ENCODE results near the gene LRP1B.

Gene LRP1B

GRCh38 chr2:140355511-140356090, 1775.2 kb downstream of the LRP1B start:
- Histone ChIP-seq H3K27me3 (ENCODE audit: control insufficient read depth, low read length) (no peaks in the 10 kb centered on the region), H3K4me1 (ENCODE audit: control insufficient read depth, low read length) (no peaks in the 10 kb centered on the region), H3K4me3 (ENCODE audit: low read length) (no peak overlapping the region), H3K9me3 (ENCODE audit: control insufficient read depth, insufficient read depth, low read length) (no peaks in the 10 kb centered on the region), H3K4me2 (ENCODE audit: low read length) (no peak overlapping the region), H3K36me3 (ENCODE audit: control insufficient read depth, low read length) (no peaks in the 10 kb centered on the region), H4K20me1 (ENCODE audit: control insufficient read depth, insufficient read depth, low read depth, low read length) (no peaks in the 10 kb centered on the region), H3K79me2 (ENCODE audit: control insufficient read depth, low read length) (no peaks in the 10 kb centered on the region), H3K9me2 (replicated peaks; ENCODE audit: control insufficient read depth, low read length) (no peaks in the 10 kb centered on the region), H3F3A (ENCODE audit: control insufficient read depth, insufficient read depth) (no peaks in the 10 kb centered on the region), H3K27ac (ENCODE audit: low read depth, low read length) (no peak overlapping the region)
- TF ChIP-seq EZH2phosphoT487 (IDR thresholded peaks at IDR 0.05; ENCODE audit: borderline replicate concordance, low read length) (no peak), CTCF (IDR thresholded peaks at IDR 0.05; ENCODE audit: low read depth, low read length, poor library complexity, severe bottlenecking) (no peak)

- Histone ChIP-seq H3K9me3 (ENCODE audit: control insufficient read depth, insufficient read depth, low read length) (no peaks in the 10 kb centered on the region), H3K9me2 (replicated peaks; ENCODE audit: control insufficient read depth, low read length) (no peaks in the 10 kb centered on the region), H3K36me3 (ENCODE audit: control insufficient read depth, low read length) (no peaks in the 10 kb centered on the region), H3K4me2 (ENCODE audit: low read length) (no peak overlapping the region), H3K4me3 (ENCODE audit: low read length) (no peak overlapping the region), H3K27ac (ENCODE audit: low read depth, low read length) (no peak overlapping the region), H4K20me1 (ENCODE audit: control insufficient read depth, insufficient read depth, low read depth, low read length) (no peaks in the 10 kb centered on the region), H3F3A (ENCODE audit: control insufficient read depth, insufficient read depth) (no peaks in the 10 kb centered on the region), H3K4me1 (ENCODE audit: control insufficient read depth, low read length) (no peaks in the 10 kb centered on the region), H3K79me2 (ENCODE audit: control insufficient read depth, low read length) (no peaks in the 10 kb centered on the region), H3K27me3 (ENCODE audit: control insufficient read depth, low read length) (no peaks in the 10 kb centered on the region)
- TF ChIP-seq CTCF (IDR thresholded peaks at IDR 0.05; ENCODE audit: low read depth, low read length, poor library complexity, severe bottlenecking): no peak
- TF ChIP-seq EZH2phosphoT487 (IDR thresholded peaks at IDR 0.05; ENCODE audit: borderline replicate concordance, low read length): no peak
These were observed 1776.3 kb downstream of the LRP1B start for GRCh38 chr2:140354544-140354943.

- H4K20me1 ChIP-seq (ENCODE audit: control insufficient read depth, insufficient read depth, low read depth, low read length): no peaks in the 10 kb centered on the region
- no peaks in the 10 kb centered on the region for H3K9me2 ChIP-seq (replicated peaks; ENCODE audit: control insufficient read depth, low read length)
- H3K79me2 ChIP-seq (ENCODE audit: control insufficient read depth, low read length): no peaks in the 10 kb centered on the region
- no peak overlapping the region for H3K4me2 ChIP-seq (ENCODE audit: low read length)
- no peaks in the 10 kb centered on the region for H3K36me3 ChIP-seq (ENCODE audit: control insufficient read depth, low read length)
- H3K27me3 ChIP-seq (ENCODE audit: control insufficient read depth, low read length): no peaks in the 10 kb centered on the region
- no peak for TF ChIP-seq EZH2phosphoT487 (IDR thresholded peaks at IDR 0.05; ENCODE audit: borderline replicate concordance, low read length)
- TF ChIP-seq CTCF (IDR thresholded peaks at IDR 0.05; ENCODE audit: low read depth, low read length, poor library complexity, severe bottlenecking): no peak
- no peaks in the 10 kb centered on the region for H3F3A ChIP-seq (ENCODE audit: control insufficient read depth, insufficient read depth)
- H3K4me3 ChIP-seq (ENCODE audit: low read length): no peak overlapping the region
- no peaks in the 10 kb centered on the region for H3K4me1 ChIP-seq (ENCODE audit: control insufficient read depth, low read length)
- no peaks in the 10 kb centered on the region for H3K9me3 ChIP-seq (ENCODE audit: control insufficient read depth, insufficient read depth, low read length)
- no peak overlapping the region for H3K27ac ChIP-seq (ENCODE audit: low read depth, low read length)
These were observed 1777.3 kb downstream of the LRP1B start for GRCh38 chr2:140353541-140353940.
